Breast epithelium (tissue), 4 donors: ENCODE results near the gene RIOX2. TPM values are rescaled to one million over a fixed set of nuclear protein-coding genes. Genes with fewer than 3 reads are reported as not detected.

Source experiments
- DNase-seq, 2 donors: peaks; one replicate each; pipeline ENCODE4 v3.0.0-alpha.2; 2019; ENCODE audit warnings: low spot score in 2 of 2
- H3K27ac ChIP-seq, 2 donors: fragments of 200-600 bp; sonication (generic) in 1 of 2; one replicate each; pipeline ENCODE4 v1.5.1; 2016 to 2019; ENCODE audit warnings: mild to moderate bottlenecking in 1 of 2
- H3K27me3 ChIP-seq, 2 donors: fragments of 200-600 bp; sonication (generic) in 1 of 2; one replicate each; pipeline versions ENCODE4 v1.5.1 to v1.6.0; 2017 to 2019; ENCODE audit warnings: control low read depth in 1 of 2, mild to moderate bottlenecking in 1 of 2
- H3K36me3 ChIP-seq: fragments of 200-600 bp; one replicate; pipeline ENCODE4 v1.5.1; 2019
- H3K4me1 ChIP-seq, 2 donors: fragments of 200-600 bp; sonication (generic); one replicate each; pipeline ENCODE4 v1.5.1; 2016 to 2019; ENCODE audit warnings: control low read depth in 1 of 2
- H3K4me3 ChIP-seq, 3 donors: fragments of 200-600 bp; sonication (generic); 1 replicate in 2 of 3; 2 replicates in 1 of 3; pipeline ENCODE4 v1.5.1; 2016 to 2019; ENCODE audit warnings: mild to moderate bottlenecking in 3 of 3, moderate library complexity in 2 of 3
- H3K9me3 ChIP-seq, 2 donors: fragments of 200-600 bp; sonication (generic) in 1 of 2; one replicate each; pipeline ENCODE4 v1.5.1; 2016 to 2019; ENCODE audit warnings: control low read depth in 1 of 2
- POLR2A ChIP-seq: fragments of 450-650 bp; IDR thresholded peaks from one replicate; pipeline ENCODE4 v1.6.1; 2016; ENCODE audit warnings: antibody characterized with exemption, mild to moderate bottlenecking, moderate library complexity
- POLR2AphosphoS5 ChIP-seq, 3 donors: sonication (generic); formaldehyde crosslinking; IDR thresholded peaks; one replicate each; pipeline ENCODE4 v1.6.1; 2017; ENCODE audit warnings: antibody characterized with exemption in 3 of 3
- intact Hi-C: fragments of 100-400 bp; cut with DNase I; formaldehyde crosslinking; loops from one replicate; pipeline ENCODE4 v1.15.1; 2023; ENCODE audit warnings: low total_unique reads
- total RNA-seq, 3 donors: library from RNA; depleted of rRNA; stranded (reverse); fragments of >200 nt; gene quantifications; one replicate each; pipeline ENCODE4 v1.1.0, GENCODE V29; 2016
- TF ChIP-seq, protein P1 (sequence below), 3 donors: fragments of 450-650 bp; IDR thresholded peaks; one replicate each; pipeline ENCODE4 v1.5.1; 2016 to 2017; ENCODE audit warnings: antibody characterized with exemption in 3 of 3, mild to moderate bottlenecking in 3 of 3, moderate library complexity in 3 of 3

The RIOX2 gene
- total RNA-seq, 3 donors from 2014 or later, result 22.9 to 32.4 (median 28.5) TPM

GRCh38 chr3:97970956-97971620, 1.1 kb downstream of the RIOX2 start:
- Histone ChIP-seq H3K27ac (peak overlapping the region; percentile 93 to 98), H3K9me3 (no peaks in the 10 kb centered on the region), H3K27me3 (no peaks in the 10 kb centered on the region), H3K4me3 (peak overlapping the region; percentile 69 to 95 (median 82)), H3K4me1 (peaks cover 2 to 5% of the 10 kb centered on the region in 2 donors), H3K36me3 (no peaks in the 10 kb centered on the region)
- TF ChIP-seq POLR2AphosphoS5 (IDR thresholded peaks at IDR 0.05), result no peak
- TF ChIP-seq POLR2A, result no peak
- TF ChIP-seq, protein P1, sequence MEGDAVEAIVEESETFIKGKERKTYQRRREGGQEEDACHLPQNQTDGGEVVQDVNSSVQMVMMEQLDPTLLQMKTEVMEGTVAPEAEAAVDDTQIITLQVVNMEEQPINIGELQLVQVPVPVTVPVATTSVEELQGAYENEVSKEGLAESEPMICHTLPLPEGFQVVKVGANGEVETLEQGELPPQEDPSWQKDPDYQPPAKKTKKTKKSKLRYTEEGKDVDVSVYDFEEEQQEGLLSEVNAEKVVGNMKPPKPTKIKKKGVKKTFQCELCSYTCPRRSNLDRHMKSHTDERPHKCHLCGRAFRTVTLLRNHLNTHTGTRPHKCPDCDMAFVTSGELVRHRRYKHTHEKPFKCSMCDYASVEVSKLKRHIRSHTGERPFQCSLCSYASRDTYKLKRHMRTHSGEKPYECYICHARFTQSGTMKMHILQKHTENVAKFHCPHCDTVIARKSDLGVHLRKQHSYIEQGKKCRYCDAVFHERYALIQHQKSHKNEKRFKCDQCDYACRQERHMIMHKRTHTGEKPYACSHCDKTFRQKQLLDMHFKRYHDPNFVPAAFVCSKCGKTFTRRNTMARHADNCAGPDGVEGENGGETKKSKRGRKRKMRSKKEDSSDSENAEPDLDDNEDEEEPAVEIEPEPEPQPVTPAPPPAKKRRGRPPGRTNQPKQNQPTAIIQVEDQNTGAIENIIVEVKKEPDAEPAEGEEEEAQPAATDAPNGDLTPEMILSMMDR (IDR thresholded peaks at IDR 0.05), result no peak
- no peak for DNase-seq
- intact Hi-C loops, result no loop called here

- no peaks in the 10 kb centered on the region for H3K9me3 ChIP-seq
- intact Hi-C loops, result no loop called here
- H3K4me3 ChIP-seq, result no peak overlapping the region
- no peaks in the 10 kb centered on the region for H3K27me3 ChIP-seq
- peak overlapping the region in 1 of 2 donors; percentile 93 for H3K27ac ChIP-seq
- DNase-seq, result no peak
- no peaks in the 10 kb centered on the region for H3K36me3 ChIP-seq
- peaks cover 2 to 5% of the 10 kb centered on the region in 2 donors for H3K4me1 ChIP-seq
- no peak for TF ChIP-seq POLR2A
- TF ChIP-seq, protein P1 (IDR thresholded peaks at IDR 0.05), result no peak
- TF ChIP-seq POLR2AphosphoS5 (IDR thresholded peaks at IDR 0.05), result no peak
These were observed 2.1 kb downstream of the RIOX2 start for GRCh38 chr3:97970156-97970555.

DNA sequence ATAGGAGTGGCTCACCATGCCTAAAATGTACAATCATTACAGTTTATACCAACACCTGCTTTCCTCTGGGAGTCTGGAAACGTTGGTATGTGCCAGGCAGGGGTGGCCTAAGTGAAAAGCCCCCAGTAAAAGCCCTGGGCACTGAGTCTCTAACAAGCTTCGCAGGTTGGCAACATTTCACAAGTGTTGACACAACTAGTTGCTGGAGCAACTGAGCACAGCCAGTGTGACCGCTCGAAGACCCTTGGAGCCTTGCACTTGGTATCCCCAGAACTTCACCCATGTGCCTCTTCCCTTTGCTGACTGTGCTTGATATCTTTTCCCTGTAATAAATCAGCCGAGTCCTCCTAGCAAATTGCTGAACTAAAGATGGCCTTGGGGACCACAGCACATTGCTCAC, 2.7 kb downstream of the RIOX2 start:
- no peak overlapping the region for H3K4me3 ChIP-seq
- no peaks in the 10 kb centered on the region for H3K27me3 ChIP-seq
- no peak overlapping the region for H3K27ac ChIP-seq
- no peaks in the 10 kb centered on the region for H3K36me3 ChIP-seq
- no peak for DNase-seq
- no peaks in the 10 kb centered on the region for H3K9me3 ChIP-seq
- H3K4me1 ChIP-seq, result peaks cover 2 to 5% of the 10 kb centered on the region in 2 donors
- TF ChIP-seq POLR2AphosphoS5 (IDR thresholded peaks at IDR 0.05), result no peak
- no peak for TF ChIP-seq POLR2A
- TF ChIP-seq, protein P1 (IDR thresholded peaks at IDR 0.05), result no peak
- intact Hi-C loops, result no loop called here

DNA sequence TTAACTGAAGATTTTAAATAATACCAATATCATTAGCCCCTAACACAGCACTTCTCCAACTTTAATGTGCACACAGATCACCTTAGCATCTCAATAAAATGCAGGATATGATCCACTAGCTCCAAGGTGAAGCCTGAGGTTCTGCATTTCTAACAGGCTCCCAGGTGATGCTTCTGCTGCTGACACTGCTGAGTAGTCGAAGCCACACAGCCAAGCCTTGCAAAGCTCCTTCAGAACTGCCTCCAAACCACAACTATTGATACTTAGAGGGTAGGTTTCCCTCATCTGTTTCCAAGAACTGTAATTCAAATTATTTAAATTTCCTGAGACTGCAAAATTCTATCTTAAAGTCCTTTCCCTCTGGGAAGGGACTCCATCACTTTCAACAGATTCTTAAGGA, 3.9 kb downstream of the RIOX2 start:
- Histone ChIP-seq H3K27me3 (no peaks in the 10 kb centered on the region), H3K9me3 (no peaks in the 10 kb centered on the region), H3K4me1 (peaks cover 2 to 5% of the 10 kb centered on the region in 2 donors), H3K4me3 (no peak overlapping the region), H3K36me3 (no peaks in the 10 kb centered on the region), H3K27ac (no peak overlapping the region)
- no peak for DNase-seq
- intact Hi-C loops, result no loop called here
- no peak for TF ChIP-seq POLR2A
- TF ChIP-seq, protein P1 (IDR thresholded peaks at IDR 0.05), result no peak
- TF ChIP-seq POLR2AphosphoS5 (IDR thresholded peaks at IDR 0.05), result no peak

GRCh38 chr3:97967966-97968365, 4.3 kb downstream of the RIOX2 start:
- no peak overlapping the region for H3K27ac ChIP-seq
- DNase-seq, result peak in 1 of 2 donors; percentile 63
- H3K9me3 ChIP-seq, result no peaks in the 10 kb centered on the region
- H3K27me3 ChIP-seq, result no peaks in the 10 kb centered on the region
- intact Hi-C loops, result no loop called here
- peaks cover 2 to 5% of the 10 kb centered on the region in 2 donors for H3K4me1 ChIP-seq
- no peaks in the 10 kb centered on the region for H3K36me3 ChIP-seq
- TF ChIP-seq POLR2AphosphoS5 (IDR thresholded peaks at IDR 0.05), result no peak
- TF ChIP-seq, protein P1 (IDR thresholded peaks at IDR 0.05), result peak in 1 of 3 donors; percentile 26
- no peak overlapping the region for H3K4me3 ChIP-seq
